Loucy (cell line): ENCODE data around the gene TP73.

Source experiments
- H2AFZ ChIP-seq: fragments of 200-600 bp; sonication (generic); 2 replicates; pipeline ENCODE4 v1.6.0; 2016; ENCODE audit warnings: antibody characterized with exemption, mild to moderate bottlenecking, low read length, moderate library complexity
- H3F3A ChIP-seq: fragments of 200-600 bp; 2 replicates; pipeline ENCODE4 v1.6.0; 2016; ENCODE audit warnings: antibody characterized with exemption, low read depth, mild to moderate bottlenecking
- H3K27me3 ChIP-seq: fragments of 200-600 bp; sonication (generic); 2 replicates; pipeline ENCODE4 v1.6.1; 2014; ENCODE audit warnings: low read length, mild to moderate bottlenecking; ENCODE audit not compliant: insufficient read depth, poor library complexity, severe bottlenecking
- H3K36me3 ChIP-seq: fragments of 200-600 bp; sonication (generic); 2 replicates; pipeline ENCODE4 v1.6.1; 2016; ENCODE audit warnings: low read length; ENCODE audit not compliant: insufficient read depth
- H3K4me1 ChIP-seq: fragments of 200-600 bp; sonication (generic); 2 replicates; pipeline ENCODE4 v1.5.1; 2014; ENCODE audit warnings: low read length, mild to moderate bottlenecking; ENCODE audit not compliant: insufficient read depth, poor library complexity, severe bottlenecking
- H3K4me2 ChIP-seq: fragments of 200-600 bp; sonication (generic); 2 replicates; pipeline ENCODE4 v1.6.0; 2014; ENCODE audit warnings: antibody characterized with exemption, low read length, low read depth, mild to moderate bottlenecking; ENCODE audit not compliant: poor library complexity, severe bottlenecking
- H3K4me3 ChIP-seq: fragments of 200-600 bp; sonication (generic); 2 replicates; pipeline ENCODE4 v1.5.1; 2014; ENCODE audit warnings: low read length, mild to moderate bottlenecking, mixed read lengths; ENCODE audit not compliant: poor library complexity, severe bottlenecking
- H3K79me2 ChIP-seq: fragments of 200-600 bp; sonication (generic); 2 replicates; pipeline ENCODE4 v1.6.1; 2014; ENCODE audit warnings: low read length; ENCODE audit not compliant: insufficient read depth
- H3K9ac ChIP-seq: fragments of 200-600 bp; sonication (generic); 2 replicates; pipeline ENCODE4 v1.6.0; 2014; ENCODE audit warnings: mild to moderate bottlenecking, low read depth, low read length, moderate library complexity; ENCODE audit not compliant: poor library complexity, severe bottlenecking
- H3K9me2 ChIP-seq: fragments of 200-600 bp; sonication (generic); replicated peaks from 2 replicates; pipeline ENCODE4 v1.6.1; 2016; ENCODE audit warnings: low read depth, low read length, mixed read lengths
- H3K9me3 ChIP-seq: fragments of 200-600 bp; sonication (generic); 2 replicates; pipeline ENCODE4 v1.6.1; 2014; ENCODE audit warnings: mild to moderate bottlenecking, antibody characterized with exemption, low read length, low read depth; ENCODE audit not compliant: insufficient read depth
- H4K20me1 ChIP-seq: fragments of 200-600 bp; sonication (generic); 2 replicates; pipeline ENCODE4 v1.6.0; 2014; ENCODE audit warnings: antibody characterized with exemption, low read length, mild to moderate bottlenecking; ENCODE audit not compliant: insufficient read depth, poor library complexity, severe bottlenecking
- EZH2phosphoT487 ChIP-seq: fragments of 200-600 bp; IDR thresholded peaks from 2 replicates; pipeline ENCODE4 v1.6.1; 2018; ENCODE audit warnings: antibody characterized with exemption, mild to moderate bottlenecking, moderate library complexity, borderline replicate concordance
- TF ChIP-seq, protein P1 (sequence below): fragments of 200-600 bp; sonication (generic); conservative IDR thresholded peaks from 2 replicates; pipeline ENCODE4 v1.5.1; 2014; ENCODE audit warnings: mild to moderate bottlenecking, antibody characterized with exemption, low read length

TP73 gene

DNA sequence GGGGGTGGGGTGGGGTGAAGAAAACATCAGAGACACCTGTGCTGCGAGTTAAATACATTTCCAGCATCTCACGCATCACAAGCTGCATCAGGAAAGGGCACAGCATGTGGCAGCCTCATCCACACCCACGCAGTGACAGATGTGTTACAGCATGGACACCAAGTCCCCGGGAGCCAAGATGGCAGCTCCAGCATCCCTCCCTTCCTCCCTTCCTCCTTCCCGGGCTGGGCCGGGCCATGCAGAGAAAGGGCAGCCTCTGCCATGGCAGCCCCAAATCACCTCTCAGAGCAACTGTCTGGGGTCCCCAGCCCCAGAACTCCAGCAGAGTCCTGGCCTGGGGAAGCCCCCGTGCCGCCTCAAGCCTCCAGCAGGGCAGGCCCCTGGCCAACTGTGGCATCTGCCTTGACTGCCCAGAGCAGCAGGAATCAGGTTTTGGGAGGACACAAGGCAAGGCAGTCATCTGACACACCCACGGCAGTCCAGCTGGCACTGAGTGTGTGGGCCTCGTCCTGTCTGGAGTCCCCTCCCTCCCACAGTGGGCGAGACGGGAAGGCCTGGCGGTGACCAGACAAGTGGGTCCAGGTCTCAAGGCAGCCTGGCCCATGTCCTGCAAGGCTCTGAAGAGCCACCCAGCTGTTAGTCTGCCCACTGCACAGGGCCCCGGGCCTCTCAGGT lies 126.4 kb downstream of the TP73 start:
- Histone ChIP-seq H3K9me2 (no peaks in the 10 kb centered on the region), H3K9me3 (no peaks in the 10 kb centered on the region), H3F3A (no peaks in the 10 kb centered on the region), H3K4me3 (no peak overlapping the region), H3K4me1 (peaks cover 5% of the 10 kb centered on the region), H2AFZ (no peak overlapping the region), H3K79me2 (no peaks in the 10 kb centered on the region), H3K36me3 (peaks cover 48% of the 10 kb centered on the region; the same call in 1 of the 2 replicates), H3K4me2 (no peak overlapping the region), H3K27me3 (no peaks in the 10 kb centered on the region), H4K20me1 (no peaks in the 10 kb centered on the region), H3K9ac (no peak overlapping the region)
- no peak for TF ChIP-seq EZH2phosphoT487
- TF ChIP-seq, protein P1, sequence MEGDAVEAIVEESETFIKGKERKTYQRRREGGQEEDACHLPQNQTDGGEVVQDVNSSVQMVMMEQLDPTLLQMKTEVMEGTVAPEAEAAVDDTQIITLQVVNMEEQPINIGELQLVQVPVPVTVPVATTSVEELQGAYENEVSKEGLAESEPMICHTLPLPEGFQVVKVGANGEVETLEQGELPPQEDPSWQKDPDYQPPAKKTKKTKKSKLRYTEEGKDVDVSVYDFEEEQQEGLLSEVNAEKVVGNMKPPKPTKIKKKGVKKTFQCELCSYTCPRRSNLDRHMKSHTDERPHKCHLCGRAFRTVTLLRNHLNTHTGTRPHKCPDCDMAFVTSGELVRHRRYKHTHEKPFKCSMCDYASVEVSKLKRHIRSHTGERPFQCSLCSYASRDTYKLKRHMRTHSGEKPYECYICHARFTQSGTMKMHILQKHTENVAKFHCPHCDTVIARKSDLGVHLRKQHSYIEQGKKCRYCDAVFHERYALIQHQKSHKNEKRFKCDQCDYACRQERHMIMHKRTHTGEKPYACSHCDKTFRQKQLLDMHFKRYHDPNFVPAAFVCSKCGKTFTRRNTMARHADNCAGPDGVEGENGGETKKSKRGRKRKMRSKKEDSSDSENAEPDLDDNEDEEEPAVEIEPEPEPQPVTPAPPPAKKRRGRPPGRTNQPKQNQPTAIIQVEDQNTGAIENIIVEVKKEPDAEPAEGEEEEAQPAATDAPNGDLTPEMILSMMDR: no peak

DNA sequence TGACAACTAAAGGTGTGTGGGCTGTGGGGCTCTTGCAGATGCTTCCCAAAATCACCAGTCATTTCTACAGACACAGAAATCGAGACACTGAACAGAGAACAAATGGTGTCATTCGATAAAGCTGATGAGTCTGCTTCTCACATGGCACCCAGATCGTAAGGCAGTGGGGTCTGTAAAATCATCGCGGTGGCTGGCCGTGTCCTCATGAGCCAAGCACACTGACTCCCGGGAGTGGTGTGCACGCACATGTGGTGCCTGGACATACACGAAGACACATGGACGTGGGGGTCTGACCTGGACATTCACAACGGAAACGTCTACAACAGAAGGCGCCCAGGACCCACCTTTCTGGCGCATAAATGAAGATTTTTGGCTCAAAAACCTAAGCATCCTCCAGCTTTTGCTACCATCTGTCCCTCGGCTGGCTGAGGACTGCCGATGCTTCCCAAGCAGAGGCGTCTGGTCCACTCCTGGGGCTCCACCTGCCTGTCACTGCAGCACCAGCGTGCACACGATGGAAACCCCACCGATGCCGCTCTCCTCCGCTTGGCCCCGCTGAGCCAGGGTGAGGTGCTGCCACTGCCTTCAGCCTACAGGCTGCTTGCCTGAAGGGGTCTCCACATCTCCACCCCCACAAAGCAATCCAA lies 127.1 kb downstream of the TP73 start:
- Histone ChIP-seq H3K4me1 (peaks cover 5% of the 10 kb centered on the region), H3K27me3 (no peaks in the 10 kb centered on the region), H3K4me2 (no peak overlapping the region), H3K36me3 (peaks cover 55% of the 10 kb centered on the region; the same call in 1 of the 2 replicates), H3K9me2 (no peaks in the 10 kb centered on the region), H3F3A (no peaks in the 10 kb centered on the region), H4K20me1 (no peaks in the 10 kb centered on the region), H2AFZ (no peak overlapping the region), H3K9ac (no peak overlapping the region), H3K79me2 (no peaks in the 10 kb centered on the region), H3K9me3 (no peaks in the 10 kb centered on the region), H3K4me3 (no peak overlapping the region)
- TF ChIP-seq, protein P1: no peak
- no peak for TF ChIP-seq EZH2phosphoT487

DNA sequence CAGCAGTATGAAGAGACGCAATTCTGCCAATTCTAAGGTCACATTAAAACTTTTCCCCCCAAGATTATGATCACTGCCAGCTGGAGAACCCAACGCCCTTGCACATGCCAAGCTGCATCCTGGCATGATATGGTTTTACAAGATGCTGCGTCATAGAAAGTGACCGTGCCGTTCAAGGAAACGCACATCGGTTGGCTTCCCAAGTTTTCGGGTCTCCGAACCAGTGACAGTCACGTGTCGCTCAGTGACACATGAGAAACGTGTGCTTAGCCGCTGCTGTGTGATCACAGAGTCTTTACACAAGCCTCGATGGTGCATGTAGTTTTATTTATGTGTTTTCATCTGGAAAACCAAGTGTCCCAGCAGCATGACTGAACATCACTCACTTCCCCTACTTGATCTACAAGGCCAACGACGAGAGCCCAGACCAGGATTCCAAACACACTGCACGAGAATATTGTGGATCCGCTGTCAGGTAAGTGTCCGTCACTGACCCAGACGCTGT lies 127.6 kb downstream of the TP73 start:
- H3K9me3 ChIP-seq: no peaks in the 10 kb centered on the region
- H3F3A ChIP-seq: no peaks in the 10 kb centered on the region
- no peaks in the 10 kb centered on the region for H4K20me1 ChIP-seq
- TF ChIP-seq, protein P1: no peak
- no peak for TF ChIP-seq EZH2phosphoT487
- H3K9me2 ChIP-seq: no peaks in the 10 kb centered on the region
- peaks cover 60% of the 10 kb centered on the region; the same call in 1 of the 2 replicates for H3K36me3 ChIP-seq
- H3K9ac ChIP-seq: no peak overlapping the region
- no peak overlapping the region for H3K4me2 ChIP-seq
- peaks cover 5% of the 10 kb centered on the region for H3K4me1 ChIP-seq
- H2AFZ ChIP-seq: no peak overlapping the region
- no peak overlapping the region for H3K4me3 ChIP-seq
- no peaks in the 10 kb centered on the region for H3K27me3 ChIP-seq
- no peaks in the 10 kb centered on the region for H3K79me2 ChIP-seq
